GM20431 (cell line): ENCODE results near the gene ATF3.

Experiments
- in situ Hi-C: fragments of 300-500 bp; cut with MseI, MboI; formaldehyde crosslinking; loops from one replicate; pipeline ENCODE4 v1.15.0; 2020; ENCODE audit warnings: low sequenced_read_pairs; ENCODE audit not compliant: unreplicated experiment

ATF3 gene

GRCh38 chr1:212607206-212607912, 1.2 kb upstream of the ATF3 start:
- in situ Hi-C loops = no loop called here

- in situ Hi-C loops = no loop called here
These were observed 609 bp upstream of the ATF3 start for GRCh38 chr1:212607913-212608391.

- in situ Hi-C loops = no loop called here
These were observed 569 bp downstream of the ATF3 start for GRCh38 chr1:212608959-212609700.

GRCh38 chr1:212609701-212610574, 1.4 kb downstream of the ATF3 start:
- in situ Hi-C loops = no loop called here

GRCh38 chr1:212610575-212610967, 2.0 kb downstream of the ATF3 start:
- in situ Hi-C loops = no loop called here

- in situ Hi-C loops = no loop called here
These were observed 2.7 kb downstream of the ATF3 start for GRCh38 chr1:212611000-212611948.

- in situ Hi-C loops = no loop called here
These were observed 3.7 kb downstream of the ATF3 start for GRCh38 chr1:212612041-212612961.

GRCh38 chr1:212613440-212614335, 5.1 kb downstream of the ATF3 start:
- in situ Hi-C loops = no loop called here

GRCh38 chr1:212614453-212615200, 6.1 kb downstream of the ATF3 start:
- in situ Hi-C loops = no loop called here

- in situ Hi-C loops = no loop called here
These were observed 6.6 kb downstream of the ATF3 start for GRCh38 chr1:212615201-212615470.

- in situ Hi-C loops = no loop called here
These were observed 10.1 kb downstream of the ATF3 start for GRCh38 chr1:212618466-212619210.

- in situ Hi-C loops = no loop called here
These were observed 11.7 kb downstream of the ATF3 start for GRCh38 chr1:212620293-212620692.

- in situ Hi-C loops = no loop called here
These were observed 12.7 kb downstream of the ATF3 start for GRCh38 chr1:212621043-212621948.

GRCh38 chr1:212621949-212622305, 13.4 kb downstream of the ATF3 start:
- in situ Hi-C loops = no loop called here

- in situ Hi-C loops = no loop called here
These were observed 13.9 kb downstream of the ATF3 start for GRCh38 chr1:212622467-212622866.
